SK-N-SH treated with all-trans-retinoic acid at 6 μM for 48 hours (cell line): ENCODE results near the gene IQCH.

Experiments used
- CREB5 ChIP-seq: fragments of 250-450 bp; sonication (Bioruptor Pico); IDR thresholded peaks from 2 replicates; pipeline ENCODE4 v1.5.1; 2020; ENCODE audit warnings: low read depth, mild to moderate bottlenecking, moderate library complexity
- GLIS3 ChIP-seq: fragments of 250-450 bp; sonication (Bioruptor Pico); IDR thresholded peaks from 2 replicates; pipeline ENCODE4 v1.5.0; 2020; ENCODE audit warnings: mild to moderate bottlenecking, moderate library complexity
- TOX ChIP-seq: fragments of 250-450 bp; sonication (Bioruptor Pico); IDR thresholded peaks from 2 replicates; pipeline ENCODE4 v1.8.0; 2021; ENCODE audit warnings: mild to moderate bottlenecking, moderate library complexity, borderline replicate concordance
- ZFP30 ChIP-seq: fragments of 450-650 bp; formaldehyde crosslinking; IDR thresholded peaks from 2 replicates; pipeline ENCODE4 v1.5.0; 2022; ENCODE audit warnings: mild to moderate bottlenecking, moderate library complexity
- ZNF565 ChIP-seq: fragments of 450-650 bp; formaldehyde crosslinking; conservative IDR thresholded peaks from 2 replicates; pipeline ENCODE4 v1.5.0; 2020; ENCODE audit warnings: low read depth, mild to moderate bottlenecking, moderate library complexity
- ZNF70 ChIP-seq: fragments of 450-650 bp; formaldehyde crosslinking; IDR thresholded peaks from 2 replicates; pipeline ENCODE4 v1.5.0; 2020; ENCODE audit warnings: mild to moderate bottlenecking, moderate library complexity

GRCh38 chr15:67240235-67241131, 14.1 kb upstream of the IQCH start:
- no peak for TF ChIP-seq GLIS3 (CRISPR knock-in tag)
- TF ChIP-seq TOX (CRISPR knock-in tag): no peak
- TF ChIP-seq CREB5: no peak
- no peak for TF ChIP-seq ZNF565 (CRISPR knock-in tag)
- TF ChIP-seq ZFP30 (CRISPR knock-in tag): no peak
- TF ChIP-seq ZNF70 (CRISPR knock-in tag): no peak
